Left ventricle myocardium inferior (tissue), 1 donor: ENCODE results near the gene ZNF804A. TPM values are rescaled to one million over a fixed set of nuclear protein-coding genes. Genes with fewer than 3 reads are reported as not detected.

ENCODE experiments used
- DNase-seq: peaks from one replicate; pipeline ENCODE4 v3.0.0-alpha.2; 2020
- H3K27ac ChIP-seq: fragments of 200-600 bp; replicated peaks from 2 replicates; pipeline ENCODE4 v1.8.0; 2021
- H3K27me3 ChIP-seq: fragments of 200-600 bp; 2 replicates; pipeline ENCODE4 v1.8.0; 2021; ENCODE audit warnings: low read depth
- H3K36me3 ChIP-seq: fragments of 200-600 bp; 2 replicates; pipeline ENCODE4 v1.8.0; 2021
- H3K4me1 ChIP-seq: fragments of 200-600 bp; 2 replicates; pipeline ENCODE4 v1.8.0; 2021
- H3K4me3 ChIP-seq: fragments of 200-600 bp; 2 replicates; pipeline ENCODE4 v1.8.0; 2021; ENCODE audit warnings: mild to moderate bottlenecking, moderate library complexity
- H3K9me3 ChIP-seq: fragments of 200-600 bp; replicated peaks from 2 replicates; pipeline ENCODE4 v1.8.0; 2021
- CTCF ChIP-seq: fragments of 200-600 bp; IDR thresholded peaks from 2 replicates; pipeline ENCODE4 v1.8.0; 2021; ENCODE audit warnings: antibody characterized with exemption, mild to moderate bottlenecking, borderline replicate concordance
- intact Hi-C: fragments of 100-400 bp; cut with micrococcal nuclease; formaldehyde crosslinking; loops from one replicate; pipeline ENCODE4 v1.11.0; 2022
- long read RNA-seq: library from polyadenylated mRNA; unstranded; transcript quantifications from one replicate; pipeline ENCODE4 v2.0.0, GENCODE V29; 2021
- total RNA-seq: library from RNA; stranded (reverse); fragmentation: NEBNext Ultra II Directional; extraction: Animal tissue kit (Norgen Biotek cat#: 25700); gene quantifications from one replicate; pipeline ENCODE4 v1.2.1, GENCODE V29; 2021
- donor health status: DM: no; HTN: yes; CAD: no; lungs with severe emphysema.

Gene ZNF804A
- total RNA-seq: not detected
- long read RNA-seq: 0 reads

GRCh38 chr2:184598316-184599053 lies at the start of gene ZNF804A:
Gene ZNF804A, plus strand, starts transcription at chr2:184598529. Its CDS starts 431 bp downstream, at chr2:184598960.
- Histone ChIP-seq H3K4me3 (peak within 1 kb of the TSS; percentile 69), H3K36me3 (no peaks in the 10 kb centered on the region), H3K27me3 (peaks cover 67% of the 10 kb centered on the region), H3K9me3 (no peaks in the 10 kb centered on the region), H3K27ac (no peak within 1 kb of the TSS), H3K4me1 (peaks cover 18% of the 10 kb centered on the region)
- no peak for TF ChIP-seq CTCF
- DNase-seq: peak; percentile 47
- intact Hi-C loops: no loop called here

DNA sequence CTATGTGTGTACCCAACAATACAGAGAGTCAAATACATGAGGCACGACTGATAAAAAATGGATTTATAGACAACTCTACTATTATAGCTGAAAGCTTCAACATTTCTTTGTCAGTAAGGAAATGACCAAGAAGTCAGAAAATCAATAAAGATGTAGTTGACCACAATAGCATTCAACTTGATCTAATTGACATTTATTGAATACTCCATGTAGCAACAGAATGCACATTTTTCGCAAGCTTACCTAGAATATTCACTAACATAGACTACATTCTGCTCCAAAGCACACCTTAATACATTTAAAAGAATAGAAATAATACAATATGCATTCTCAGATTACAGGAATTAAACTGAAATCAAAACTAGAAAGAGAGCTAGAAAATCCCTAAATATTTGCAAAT lies 49.2 kb upstream of the ZNF804A start:
- no peak for DNase-seq
- Histone ChIP-seq H3K9me3 (peaks cover 6% of the 10 kb centered on the region), H3K4me3 (no peak overlapping the region), H3K27me3 (no peaks in the 10 kb centered on the region), H3K36me3 (no peaks in the 10 kb centered on the region), H3K4me1 (no peaks in the 10 kb centered on the region), H3K27ac (no peak overlapping the region)
- TF ChIP-seq CTCF: no peak
- intact Hi-C loops: no loop called here

GRCh38 chr2:184551626-184552025 lies 46.7 kb upstream of the ZNF804A start:
- Histone ChIP-seq H3K4me3 (no peak overlapping the region), H3K4me1 (no peaks in the 10 kb centered on the region), H3K9me3 (peaks cover 6% of the 10 kb centered on the region), H3K27ac (no peak overlapping the region), H3K36me3 (no peaks in the 10 kb centered on the region), H3K27me3 (no peaks in the 10 kb centered on the region)
- DNase-seq: no peak
- TF ChIP-seq CTCF: no peak
- intact Hi-C loops: no loop called here

DNA sequence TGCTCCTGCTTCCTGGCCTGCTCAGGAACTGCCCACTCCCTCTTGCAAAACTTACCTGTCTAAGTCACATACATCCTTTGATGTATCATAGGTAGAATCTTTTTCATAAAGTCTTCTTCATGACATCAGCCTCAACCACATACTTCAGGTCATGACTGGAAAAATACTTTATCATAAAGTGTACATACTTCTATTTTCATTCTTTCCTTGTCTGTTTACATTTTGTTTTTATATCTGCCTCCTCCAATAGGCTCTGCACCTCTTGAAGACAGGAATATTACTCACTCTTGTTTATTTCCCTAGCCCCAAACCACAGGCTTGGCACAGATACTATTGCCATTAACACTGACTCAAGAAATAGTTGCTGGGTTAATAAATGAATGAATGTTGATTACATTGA lies 43.6 kb upstream of the ZNF804A start:
- DNase-seq: no peak
- intact Hi-C loops: no loop called here
- no peaks in the 10 kb centered on the region for H3K27me3 ChIP-seq
- H3K9me3 ChIP-seq: no peaks in the 10 kb centered on the region
- no peak for TF ChIP-seq CTCF
- H3K27ac ChIP-seq: no peak overlapping the region
- H3K36me3 ChIP-seq: no peaks in the 10 kb centered on the region
- no peaks in the 10 kb centered on the region for H3K4me1 ChIP-seq
- no peak overlapping the region for H3K4me3 ChIP-seq

DNA sequence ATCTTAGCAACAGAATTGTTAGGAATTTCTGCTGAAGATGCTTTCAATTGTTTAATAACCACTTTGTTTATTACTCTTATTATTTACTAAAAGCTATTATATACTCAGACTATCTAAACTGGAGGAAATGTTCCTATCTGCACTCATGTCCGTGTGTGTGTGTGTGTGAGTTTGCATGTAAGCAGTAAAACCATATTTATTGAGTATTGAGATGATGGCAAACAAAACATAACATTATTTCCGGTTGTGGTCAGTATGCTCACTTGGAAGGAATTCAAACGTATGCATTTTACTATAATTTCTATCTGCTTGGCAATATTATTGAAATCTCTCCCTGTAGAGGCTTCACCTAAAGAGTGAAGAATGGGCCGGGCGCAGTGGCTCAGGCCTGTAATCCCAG lies 43.0 kb upstream of the ZNF804A start:
- no peaks in the 10 kb centered on the region for H3K36me3 ChIP-seq
- no peaks in the 10 kb centered on the region for H3K27me3 ChIP-seq
- intact Hi-C loops: no loop called here
- TF ChIP-seq CTCF: no peak
- no peaks in the 10 kb centered on the region for H3K9me3 ChIP-seq
- H3K27ac ChIP-seq: no peak overlapping the region
- no peak for DNase-seq
- no peaks in the 10 kb centered on the region for H3K4me1 ChIP-seq
- no peak overlapping the region for H3K4me3 ChIP-seq
